ENCODE results near the gene GLDC. TPM values are rescaled to one million over a fixed set of nuclear protein-coding genes. Genes with fewer than 3 reads are reported as not detected.

The GLDC gene
- total RNA-seq, 2 donors from 2014 or later, result not detected

DNA sequence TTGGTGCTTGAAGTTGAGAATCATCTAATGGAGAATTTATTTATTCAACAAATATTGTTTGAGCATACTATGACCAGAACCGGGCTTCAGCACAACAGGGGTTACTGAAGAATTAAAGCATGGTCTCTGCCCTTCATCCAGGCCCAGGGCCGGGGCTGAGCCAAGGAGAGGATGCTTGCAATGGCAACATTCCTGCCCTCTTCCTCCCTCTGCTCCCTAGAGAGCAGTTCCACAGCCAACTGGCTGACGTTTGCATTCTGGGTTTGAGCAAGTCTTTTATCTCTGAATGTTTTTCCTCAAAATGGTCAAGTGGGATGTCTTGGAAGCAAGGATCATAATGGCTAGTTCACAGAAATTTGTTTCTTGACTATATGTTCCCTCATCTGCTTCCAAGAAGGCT lies 80.7 kb downstream of the GLDC start:
- intact Hi-C loops (cut with DNase I), result loop anchor here (5.0 kb wide), 1 partner anchor 208 kb away; no protein-coding TSS in a partner anchor
- no peak for TF ChIP-seq POLR2A (IDR thresholded peaks at IDR 0.05)
- WGBS, 2 donors, result 27 to 61% methylated on average over 1 to 3 of the region's 3 CpGs
- Histone ChIP-seq H3K36me3 (replicated peaks in 1 of 2; ENCODE audit: insufficient read depth in 1 of 2, low read depth in 2 of 2) (no peaks in the 10 kb centered on the region), H3K27me3 (no peaks in the 10 kb centered on the region), H3K4me3 (no peak overlapping the region), H3K27ac (no peak overlapping the region), H3K4me1 (no peaks in the 10 kb centered on the region), H3K9me3 (no peaks in the 10 kb centered on the region)
- no peak for ATAC-seq
- DNase-seq, result no peak

DNA sequence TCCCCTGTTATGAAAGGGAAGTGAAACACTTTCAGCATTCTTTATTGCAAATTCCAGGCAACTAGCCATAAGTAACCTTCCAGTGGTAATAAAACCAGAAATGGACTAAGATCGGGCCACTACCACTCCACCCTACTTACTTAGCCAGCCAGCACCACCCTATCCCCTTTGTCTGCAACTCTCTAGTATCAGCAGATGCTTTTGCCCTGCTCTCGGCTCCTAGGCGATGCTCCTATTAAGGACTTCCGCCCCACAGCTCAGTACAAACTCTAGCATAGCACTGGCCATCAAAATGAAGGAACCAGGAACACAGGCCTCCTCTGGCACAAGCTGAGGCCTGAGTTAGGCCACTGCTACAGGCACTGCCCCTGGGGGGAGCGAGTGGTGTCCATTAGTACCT lies 81.2 kb downstream of the GLDC start:
- H3K9me3 ChIP-seq, result no peaks in the 10 kb centered on the region
- ATAC-seq, result no peak
- H3K4me3 ChIP-seq, result no peak overlapping the region
- H3K4me1 ChIP-seq, result no peaks in the 10 kb centered on the region
- 83 to 90% methylated on average over 4 to 5 of the region's 5 CpGs for WGBS, 2 donors
- intact Hi-C loops (cut with DNase I), result no loop called here
- no peak overlapping the region for H3K27ac ChIP-seq
- TF ChIP-seq POLR2A (IDR thresholded peaks at IDR 0.05), result no peak
- TF ChIP-seq, protein P1, sequence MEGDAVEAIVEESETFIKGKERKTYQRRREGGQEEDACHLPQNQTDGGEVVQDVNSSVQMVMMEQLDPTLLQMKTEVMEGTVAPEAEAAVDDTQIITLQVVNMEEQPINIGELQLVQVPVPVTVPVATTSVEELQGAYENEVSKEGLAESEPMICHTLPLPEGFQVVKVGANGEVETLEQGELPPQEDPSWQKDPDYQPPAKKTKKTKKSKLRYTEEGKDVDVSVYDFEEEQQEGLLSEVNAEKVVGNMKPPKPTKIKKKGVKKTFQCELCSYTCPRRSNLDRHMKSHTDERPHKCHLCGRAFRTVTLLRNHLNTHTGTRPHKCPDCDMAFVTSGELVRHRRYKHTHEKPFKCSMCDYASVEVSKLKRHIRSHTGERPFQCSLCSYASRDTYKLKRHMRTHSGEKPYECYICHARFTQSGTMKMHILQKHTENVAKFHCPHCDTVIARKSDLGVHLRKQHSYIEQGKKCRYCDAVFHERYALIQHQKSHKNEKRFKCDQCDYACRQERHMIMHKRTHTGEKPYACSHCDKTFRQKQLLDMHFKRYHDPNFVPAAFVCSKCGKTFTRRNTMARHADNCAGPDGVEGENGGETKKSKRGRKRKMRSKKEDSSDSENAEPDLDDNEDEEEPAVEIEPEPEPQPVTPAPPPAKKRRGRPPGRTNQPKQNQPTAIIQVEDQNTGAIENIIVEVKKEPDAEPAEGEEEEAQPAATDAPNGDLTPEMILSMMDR (IDR thresholded peaks at IDR 0.05), result no peak
- H3K36me3 ChIP-seq (replicated peaks in 1 of 2; ENCODE audit: insufficient read depth in 1 of 2, low read depth in 2 of 2), result no peaks in the 10 kb centered on the region
- no peak for DNase-seq
- no peaks in the 10 kb centered on the region for H3K27me3 ChIP-seq

DNA sequence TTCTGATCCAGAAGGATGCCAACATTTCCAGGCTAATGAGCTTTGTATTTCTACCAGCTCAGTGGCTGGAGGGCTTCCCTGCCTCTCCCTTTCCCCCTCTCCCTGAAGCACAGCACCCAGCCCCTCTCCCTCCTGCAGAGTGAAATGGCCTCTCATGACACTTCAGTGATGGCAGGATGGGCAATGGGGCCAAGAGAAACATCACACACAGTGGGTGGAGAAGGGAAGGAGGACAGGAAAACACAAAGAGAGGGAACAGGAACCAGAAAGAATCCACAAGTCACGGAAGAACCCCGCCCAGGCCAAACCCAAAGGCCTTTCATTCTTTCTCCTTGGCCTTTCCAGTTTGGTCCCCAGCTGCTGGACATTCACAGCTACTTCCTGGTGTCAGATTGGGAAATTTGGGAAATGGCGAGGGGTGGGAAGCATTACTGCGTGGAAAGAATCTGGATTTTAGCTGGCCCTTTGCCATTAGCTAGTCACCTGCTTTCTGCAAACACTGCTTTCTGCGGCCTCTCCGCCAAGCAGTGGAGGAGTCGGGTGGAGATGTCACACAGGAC lies 82.6 kb downstream of the GLDC start:
- DNase-seq, result no peak
- H3K9me3 ChIP-seq, result no peaks in the 10 kb centered on the region
- no peak overlapping the region for H3K27ac ChIP-seq
- no peaks in the 10 kb centered on the region for H3K4me1 ChIP-seq
- no peak for ATAC-seq
- 72 to 73% methylated on average over 7 of the region's 7 CpGs for WGBS, 2 donors
- H3K27me3 ChIP-seq, result no peaks in the 10 kb centered on the region
- H3K4me3 ChIP-seq, result no peak overlapping the region
- intact Hi-C loops (cut with DNase I), result no loop called here
- H3K36me3 ChIP-seq (replicated peaks in 1 of 2; ENCODE audit: insufficient read depth in 1 of 2, low read depth in 2 of 2), result no peaks in the 10 kb centered on the region
- TF ChIP-seq POLR2A (IDR thresholded peaks at IDR 0.05), result no peak
- TF ChIP-seq, protein P1 (IDR thresholded peaks at IDR 0.05), result no peak

DNA sequence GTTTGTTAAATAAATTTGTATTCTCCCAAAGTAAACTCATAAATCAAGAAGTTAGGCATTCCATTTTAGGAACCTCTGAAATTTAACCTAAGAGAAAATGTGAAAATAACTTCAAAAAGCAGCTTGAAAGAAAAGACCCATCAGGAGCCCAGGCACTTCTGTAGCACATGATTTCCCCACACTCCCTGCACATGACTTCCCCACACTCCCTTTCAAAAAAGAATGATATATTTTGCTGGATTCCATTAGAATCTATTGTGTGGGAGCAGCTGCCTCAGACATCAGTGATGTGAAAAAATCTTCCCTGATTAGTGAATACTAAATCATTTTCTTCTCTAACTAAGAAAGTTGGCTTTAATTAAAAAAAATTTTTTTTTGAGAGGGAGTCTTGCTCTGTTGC lies 83.3 kb downstream of the GLDC start:
- Histone ChIP-seq H3K9me3 (no peaks in the 10 kb centered on the region), H3K27ac (no peak overlapping the region), H3K4me3 (no peak overlapping the region), H3K4me1 (no peaks in the 10 kb centered on the region), H3K27me3 (no peaks in the 10 kb centered on the region), H3K36me3 (replicated peaks in 1 of 2; ENCODE audit: insufficient read depth in 1 of 2, low read depth in 2 of 2) (no peaks in the 10 kb centered on the region)
- no peak for DNase-seq
- no peak for ATAC-seq
- TF ChIP-seq POLR2A (IDR thresholded peaks at IDR 0.05), result no peak
- TF ChIP-seq, protein P1 (IDR thresholded peaks at IDR 0.05), result no peak
- intact Hi-C loops (cut with DNase I), result no loop called here

DNA sequence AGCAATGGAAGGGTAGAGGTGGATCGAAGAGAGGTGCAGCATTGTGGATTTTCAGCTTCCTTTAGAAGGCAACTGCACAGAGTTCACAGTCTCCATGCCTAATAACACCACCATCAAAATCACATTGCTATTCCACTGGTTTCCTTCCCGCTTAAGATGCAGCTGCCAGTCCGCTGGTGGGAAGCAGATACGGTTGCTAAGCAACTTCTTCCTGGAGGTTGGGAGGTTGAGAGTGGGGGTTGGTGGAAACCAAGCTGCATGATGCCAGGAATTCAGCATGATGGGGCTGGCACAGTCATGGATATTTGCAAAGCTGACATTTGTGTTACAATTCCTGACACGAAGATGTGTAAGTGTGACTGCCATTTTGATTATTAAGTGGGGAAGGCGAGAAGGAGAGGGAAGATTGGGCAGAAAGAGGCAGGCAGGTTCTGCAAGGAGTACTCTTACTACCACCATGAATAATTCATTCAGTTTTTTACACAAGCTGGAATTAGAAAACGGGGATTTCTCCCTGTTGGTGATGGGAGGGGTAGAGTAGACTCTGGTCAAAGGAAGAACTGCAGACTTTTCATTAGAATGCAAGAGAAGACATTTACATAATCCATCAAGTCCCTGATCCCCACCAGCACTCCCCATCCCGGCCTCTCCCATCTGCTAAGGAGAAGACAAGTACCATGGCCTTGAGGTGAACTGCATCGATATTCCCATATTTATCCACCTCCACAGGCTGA lies 87.5 kb downstream of the GLDC start:
- no peak overlapping the region for H3K4me3 ChIP-seq
- H3K9me3 ChIP-seq, result no peaks in the 10 kb centered on the region
- no peaks in the 10 kb centered on the region for H3K27me3 ChIP-seq
- no peaks in the 10 kb centered on the region for H3K36me3 ChIP-seq (replicated peaks in 1 of 2; ENCODE audit: insufficient read depth in 1 of 2, low read depth in 2 of 2)
- DNase-seq (no peak), ATAC-seq (no peak)
- no peak overlapping the region for H3K27ac ChIP-seq
- TF ChIP-seq POLR2A (IDR thresholded peaks at IDR 0.05), result no peak
- TF ChIP-seq, protein P1 (IDR thresholded peaks at IDR 0.05), result no peak
- no peaks in the 10 kb centered on the region for H3K4me1 ChIP-seq
- WGBS, 2 donors, result 79 to 86% methylated on average over 9 of the region's 9 CpGs
- intact Hi-C loops (cut with DNase I), result loop anchor here (5.0 kb wide), 1 partner anchor 51 kb away; no protein-coding TSS in a partner anchor

All from body of pancreas (tissue), 4 donors.